Activated CD8-positive, alpha-beta T cell treated with anti-CD3 and anti-CD28 coated beads for 36 hours (primary cell): Measurements from ENCODE around the gene S100A6. TPM values are rescaled to one million over a fixed set of nuclear protein-coding genes. Genes with fewer than 3 reads are reported as not detected.

Source experiments
- ATAC-seq: fragments of 200-7000 bp; cut with Tn5 transposase; one replicate; pipeline ENCODE4 v1.10.0; 2021; ENCODE audit warnings: mild to moderate bottlenecking, moderate library complexity
- CTCF ChIA-PET: fragments of 350-600 bp; sonication (Branson Sonifier 250); formaldehyde crosslinking; loops from one replicate; lab custom pipeline; 2021; ENCODE audit warnings: antibody characterized with exemption; lab: Charles Lee
- POLR2A ChIA-PET: fragments of 350-600 bp; sonication (Branson Sonifier 250); formaldehyde crosslinking; loops from one replicate; lab custom pipeline; 2021; ENCODE audit warnings: antibody characterized with exemption; lab: Charles Lee
- DNase-seq: peaks from one replicate; pipeline ENCODE4 v3.0.0-alpha.2; 2020
- H3K27ac Mint-ChIP-seq: one replicate; pipeline ENCODE4 v1.8.0; 2021; ENCODE audit warnings: mild to moderate bottlenecking, mixed read lengths
- H3K27me3 Mint-ChIP-seq: one replicate; pipeline ENCODE4 v1.8.0; 2021; ENCODE audit warnings: mixed read lengths
- H3K36me3 Mint-ChIP-seq: one replicate; pipeline ENCODE4 v1.8.0; 2021; ENCODE audit warnings: low read depth, mixed read lengths
- H3K4me1 Mint-ChIP-seq: one replicate; pipeline ENCODE4 v1.8.0; 2021; ENCODE audit warnings: low read depth, mixed read lengths
- H3K4me3 Mint-ChIP-seq: one replicate; pipeline ENCODE4 v1.8.0; 2021; ENCODE audit warnings: mild to moderate bottlenecking, moderate library complexity, mixed read lengths
- H3K9me3 Mint-ChIP-seq: one replicate; pipeline ENCODE4 v1.8.0; 2021; ENCODE audit warnings: mixed read lengths
- intact Hi-C: fragments of 100-400 bp; cut with micrococcal nuclease; formaldehyde crosslinking; loops from one replicate; pipeline ENCODE4 v1.10.0; 2022
- total RNA-seq, 2 experiments: library from RNA; stranded (reverse); gene quantifications; one replicate each; pipeline ENCODE4 v1.2.3, GENCODE V29; 2021
- TF ChIP-seq, protein P1 (sequence below): fragments of 200-600 bp; IDR thresholded peaks from one replicate; pipeline ENCODE4 v1.8.0; 2022; ENCODE audit warnings: antibody characterized with exemption, mild to moderate bottlenecking

Gene S100A6
- total RNA-seq, 2 experiments from 2014 or later: 200 to 211 TPM

DNA sequence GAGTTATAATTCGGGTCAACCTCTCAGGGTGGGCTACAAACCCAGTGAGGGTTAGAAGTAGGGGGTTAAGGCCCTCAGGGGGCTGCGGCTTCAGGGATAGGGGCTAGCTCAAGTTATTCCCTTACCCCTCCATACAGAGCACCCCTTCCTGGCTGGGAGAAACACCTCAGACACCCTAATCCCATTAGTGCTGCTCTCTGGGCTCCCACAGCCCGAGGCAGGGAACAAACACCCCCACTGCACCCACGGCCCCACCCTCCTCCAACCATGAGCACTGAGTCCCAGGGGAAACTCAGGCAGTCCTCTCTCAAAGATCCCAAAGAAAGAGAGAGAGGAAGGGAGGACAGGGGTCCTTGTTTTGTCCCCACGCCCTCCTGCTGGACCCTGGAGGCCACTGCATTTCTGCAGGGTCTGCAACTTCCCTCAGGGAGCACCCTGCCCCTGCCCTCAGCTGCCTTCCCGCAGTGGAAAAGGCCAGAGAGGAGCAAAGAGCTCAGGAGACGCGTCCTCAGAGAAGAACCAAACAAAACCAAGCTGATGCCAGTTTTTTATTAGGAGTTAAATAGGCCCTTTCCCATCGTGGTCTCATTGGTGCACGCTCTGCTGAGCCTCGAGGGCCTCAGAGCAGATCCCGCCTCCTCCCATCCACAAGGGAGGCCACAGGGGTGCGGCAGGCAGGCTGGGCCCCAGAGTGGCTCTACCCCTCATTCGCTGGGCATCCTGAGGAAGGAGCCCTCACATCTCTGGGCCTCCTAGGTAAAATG is 11.2 kb upstream of the S100A6 start:
- ChIA-PET CTCF (interaction anchor here (0.8 to 4.4 kb wide), 3 partner anchors 14 to 21 kb away, joined by 3 to 49 read pairs (median 3); no protein-coding TSS in a partner anchor), POLR2A (interaction anchor here (0.7 to 6.6 kb wide), 3 partner anchors 9 to 26 kb away, joined by 3 to 97 read pairs (median 3); partner anchors contain the start of gene S100A6)
- Mint-ChIP-seq H3K27ac (peak overlapping the region; percentile 99), H3K4me1 (peaks cover 51% of the 10 kb centered on the region), H3K4me3 (peak overlapping the region; percentile 34), H3K27me3 (no peaks in the 10 kb centered on the region), H3K36me3 (peaks cover 23% of the 10 kb centered on the region), H3K9me3 (no peaks in the 10 kb centered on the region)
- no peak for ATAC-seq
- intact Hi-C loops: no loop called here
- DNase-seq: no peak
- TF ChIP-seq, protein P1, sequence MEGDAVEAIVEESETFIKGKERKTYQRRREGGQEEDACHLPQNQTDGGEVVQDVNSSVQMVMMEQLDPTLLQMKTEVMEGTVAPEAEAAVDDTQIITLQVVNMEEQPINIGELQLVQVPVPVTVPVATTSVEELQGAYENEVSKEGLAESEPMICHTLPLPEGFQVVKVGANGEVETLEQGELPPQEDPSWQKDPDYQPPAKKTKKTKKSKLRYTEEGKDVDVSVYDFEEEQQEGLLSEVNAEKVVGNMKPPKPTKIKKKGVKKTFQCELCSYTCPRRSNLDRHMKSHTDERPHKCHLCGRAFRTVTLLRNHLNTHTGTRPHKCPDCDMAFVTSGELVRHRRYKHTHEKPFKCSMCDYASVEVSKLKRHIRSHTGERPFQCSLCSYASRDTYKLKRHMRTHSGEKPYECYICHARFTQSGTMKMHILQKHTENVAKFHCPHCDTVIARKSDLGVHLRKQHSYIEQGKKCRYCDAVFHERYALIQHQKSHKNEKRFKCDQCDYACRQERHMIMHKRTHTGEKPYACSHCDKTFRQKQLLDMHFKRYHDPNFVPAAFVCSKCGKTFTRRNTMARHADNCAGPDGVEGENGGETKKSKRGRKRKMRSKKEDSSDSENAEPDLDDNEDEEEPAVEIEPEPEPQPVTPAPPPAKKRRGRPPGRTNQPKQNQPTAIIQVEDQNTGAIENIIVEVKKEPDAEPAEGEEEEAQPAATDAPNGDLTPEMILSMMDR: no peak

DNA sequence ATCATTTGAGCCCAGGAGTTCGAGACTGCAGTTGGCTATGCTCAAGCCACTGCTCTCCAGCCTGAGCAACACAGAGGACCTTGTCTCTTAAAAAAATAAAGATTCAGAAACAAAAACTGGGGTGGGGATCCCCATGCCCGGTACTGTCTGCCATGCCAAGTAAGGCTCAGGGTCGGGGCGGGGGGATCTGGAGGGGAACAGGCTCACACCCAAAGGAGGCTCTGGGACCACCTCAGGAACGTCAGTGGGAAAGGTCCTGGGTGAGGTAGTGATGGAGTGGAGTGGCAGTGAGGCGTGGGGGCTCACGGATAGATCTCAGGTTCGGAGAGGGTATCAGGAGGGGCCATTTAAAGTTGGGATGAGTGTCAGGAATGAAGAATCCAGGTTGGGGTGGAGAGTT is 10.6 kb upstream of the S100A6 start:
- Mint-ChIP-seq H3K27me3 (no peaks in the 10 kb centered on the region), H3K4me1 (peaks cover 57% of the 10 kb centered on the region), H3K4me3 (peak overlapping the region; percentile 90), H3K36me3 (peaks cover 23% of the 10 kb centered on the region), H3K27ac (peak overlapping the region; percentile 99), H3K9me3 (no peaks in the 10 kb centered on the region)
- intact Hi-C loops: no loop called here
- DNase-seq: no peak
- TF ChIP-seq, protein P1: no peak
- no peak for ATAC-seq
- POLR2A ChIA-PET: interaction anchor here (0.7 to 6.6 kb wide), 4 partner anchors 12 to 181 kb away, joined by 3 to 97 read pairs (median 4); partner anchors contain the start of genes INTS3 and S100A6
- CTCF ChIA-PET: interaction anchor here (0.7 to 4.4 kb wide), 6 partner anchors 11 to 41 kb away, joined by 4 to 49 read pairs (median 16); partner anchors contain the start of gene S100A6

DNA sequence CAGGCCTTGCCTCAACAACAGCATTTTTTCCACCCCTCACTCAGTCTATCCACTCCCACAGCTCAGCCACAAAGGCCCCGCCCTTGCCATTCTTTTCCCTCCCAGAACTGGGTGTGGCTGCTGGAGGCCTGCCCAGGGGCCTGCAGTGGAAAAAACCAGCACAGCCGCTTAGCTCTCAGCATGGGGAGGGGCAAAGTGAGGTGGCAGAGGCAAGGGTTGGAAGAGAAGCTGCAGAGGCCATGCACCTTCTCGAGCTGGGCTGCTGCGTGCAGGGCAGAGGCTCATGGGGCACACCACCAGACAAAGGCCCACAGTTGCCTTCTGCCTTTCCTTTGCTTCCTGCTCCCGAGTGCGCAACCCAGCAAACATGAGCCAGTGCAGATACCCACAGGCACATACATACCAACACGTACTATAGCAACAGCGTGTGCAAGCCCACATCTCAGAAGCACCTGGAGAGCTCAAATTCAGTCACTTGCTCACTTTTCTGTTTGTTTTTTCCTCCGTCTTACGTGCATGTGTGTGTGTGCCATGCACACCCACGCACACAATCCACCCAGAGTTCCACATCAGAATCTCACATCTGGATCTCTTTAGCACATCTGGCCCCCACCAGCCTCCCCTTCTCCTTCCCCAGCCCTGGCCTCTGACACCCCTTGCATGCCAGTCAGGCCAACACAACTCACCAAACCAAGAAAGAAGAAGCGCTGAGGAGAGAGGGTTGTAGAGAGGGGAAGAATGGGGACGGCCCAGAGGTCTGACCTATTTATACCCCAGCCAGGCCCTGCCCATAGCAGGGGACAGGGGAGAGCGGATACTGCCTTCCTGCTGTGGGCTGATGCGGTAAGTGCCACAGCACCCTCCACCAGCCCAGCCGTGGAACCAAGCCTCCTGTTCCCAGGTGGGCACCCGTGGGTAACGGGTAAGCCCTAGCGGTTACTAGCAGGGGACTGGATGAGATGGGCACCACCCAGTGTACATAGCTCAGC is 9.6 kb upstream of the S100A6 start, which contains the start of gene S100A4:
S100A4 (minus strand) TSS at position 740 of the 989 bp plus-strand sequence. CDS start 1,012 bp downstream, outside the sequence.
- Mint-ChIP-seq H3K27ac (peak within 1 kb of the TSS; percentile 99), H3K36me3 (peaks cover 23% of the 10 kb centered on the region), H3K9me3 (no peaks in the 10 kb centered on the region), H3K4me1 (peaks cover 67% of the 10 kb centered on the region), H3K4me3 (peak within 1 kb of the TSS; percentile 90), H3K27me3 (no peaks in the 10 kb centered on the region)
- POLR2A ChIA-PET: interaction anchor here (0.7 to 6.6 kb wide), 14 partner anchors 8 to 182 kb away, joined by 3 to 97 read pairs (median 4); partner anchors contain the start of genes CHTOP, INTS3 and S100A6
- CTCF ChIA-PET: interaction anchor here (0.7 to 4.4 kb wide), 13 partner anchors 10 to 178 kb away, joined by 3 to 49 read pairs (median 7); partner anchors contain the start of genes CHTOP and S100A6
- TF ChIP-seq, protein P1: no peak
- peak; percentile 97 for DNase-seq
- intact Hi-C loops: no loop called here
- ATAC-seq: peak; percentile 84

DNA sequence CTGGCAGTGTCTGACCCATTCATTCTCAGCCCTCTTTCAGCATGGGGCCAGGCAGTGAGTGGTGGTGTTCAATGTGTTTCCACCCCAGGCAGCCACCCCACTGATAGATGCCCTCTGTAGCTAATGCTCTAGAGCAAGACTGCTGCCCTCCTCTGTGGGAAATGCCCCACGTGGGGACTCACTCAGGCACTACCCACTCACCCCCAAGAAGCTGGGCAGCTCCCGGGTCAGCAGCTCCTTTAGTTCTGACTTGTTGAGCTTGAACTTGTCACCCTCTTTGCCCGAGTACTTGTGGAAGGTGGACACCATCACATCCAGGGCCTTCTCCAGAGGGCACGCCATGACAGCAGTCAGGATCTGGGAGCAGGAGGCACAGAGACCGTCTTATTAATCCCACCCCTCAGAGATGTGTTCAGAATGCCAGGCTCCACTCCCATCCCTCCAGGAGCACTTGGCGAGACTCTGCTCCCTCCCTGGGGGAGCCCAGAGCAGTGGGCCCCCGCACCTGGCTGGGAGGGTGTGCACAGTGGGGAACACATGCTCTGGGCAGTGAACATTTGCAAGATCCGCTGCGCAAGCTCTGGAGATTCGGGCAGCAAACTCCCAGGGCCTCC is 8.8 kb upstream of the S100A6 start:
- no peaks in the 10 kb centered on the region for H3K27me3 Mint-ChIP-seq
- ChIA-PET CTCF (interaction anchor here (0.8 to 4.4 kb wide), 12 partner anchors 9 to 179 kb away, joined by 3 to 49 read pairs (median 8); partner anchors contain the start of genes CHTOP and S100A6), POLR2A (interaction anchor here (0.7 to 6.6 kb wide), 13 partner anchors 9 to 117 kb away, joined by 3 to 97 read pairs (median 4); partner anchors contain the start of genes CHTOP and S100A6)
- DNase-seq (no peak), ATAC-seq (no peak)
- H3K36me3 Mint-ChIP-seq: peaks cover 23% of the 10 kb centered on the region
- no peaks in the 10 kb centered on the region for H3K9me3 Mint-ChIP-seq
- H3K27ac Mint-ChIP-seq: peak overlapping the region; percentile 99
- intact Hi-C loops: no loop called here
- TF ChIP-seq, protein P1: no peak
- peak overlapping the region; percentile 90 for H3K4me3 Mint-ChIP-seq
- peaks cover 75% of the 10 kb centered on the region for H3K4me1 Mint-ChIP-seq
